Smooth muscle cell (in vitro differentiated cells): Measurements from ENCODE around the gene GNAI1. TPM values are rescaled to one million over a fixed set of nuclear protein-coding genes. Genes with fewer than 3 reads are reported as not detected.
A peak's percentile ranks its signal among the peaks of the same experiment; 100 is the strongest.

Experiments used
- DNase-seq: peaks from one replicate; lab custom pipeline; 2025; ENCODE audit not compliant: unreplicated experiment; lab: John Stamatoyannopoulos, UW
- H2AFZ ChIP-seq: fragments of 200-600 bp; sonication (generic); 2 replicates; pipeline ENCODE4 v1.6.0; 2016; ENCODE audit warnings: antibody characterized with exemption, low read depth, mild to moderate bottlenecking
- H3F3A ChIP-seq: fragments of 200-600 bp; sonication (generic); 2 replicates; pipeline ENCODE4 v1.6.0; 2017; ENCODE audit warnings: antibody characterized with exemption, low read depth
- H3K27ac ChIP-seq: fragments of 200-600 bp; sonication (generic); 2 replicates; pipeline ENCODE4 v1.5.1; 2016; ENCODE audit warnings: low read depth, mild to moderate bottlenecking
- H3K27me3 ChIP-seq: fragments of 200-600 bp; sonication (generic); 2 replicates; pipeline ENCODE4 v1.6.1; 2016; ENCODE audit warnings: low read depth, mild to moderate bottlenecking
- H3K36me3 ChIP-seq: fragments of 200-600 bp; sonication (generic); 2 replicates; pipeline ENCODE4 v1.5.1; 2016; ENCODE audit warnings: low read depth
- H3K4me1 ChIP-seq: fragments of 200-600 bp; sonication (generic); 2 replicates; pipeline ENCODE4 v1.5.1; 2016; ENCODE audit warnings: low read depth
- H3K4me2 ChIP-seq: fragments of 200-600 bp; sonication (generic); 2 replicates; pipeline ENCODE4 v1.6.0; 2016; ENCODE audit warnings: mild to moderate bottlenecking
- H3K4me3 ChIP-seq: fragments of 200-600 bp; sonication (generic); 2 replicates; pipeline ENCODE4 v1.5.1; 2016; ENCODE audit warnings: mild to moderate bottlenecking
- H3K79me2 ChIP-seq: fragments of 200-600 bp; sonication (generic); 2 replicates; pipeline ENCODE4 v1.6.0; 2016; ENCODE audit warnings: low read depth, mild to moderate bottlenecking
- H3K9ac ChIP-seq: fragments of 200-600 bp; sonication (generic); 2 replicates; pipeline ENCODE4 v1.6.0; 2016; ENCODE audit warnings: low read depth
- H3K9me3 ChIP-seq: fragments of 200-600 bp; sonication (generic); replicated peaks from 2 replicates; pipeline ENCODE4 v1.5.1; 2016; ENCODE audit warnings: low read depth
- H4K20me1 ChIP-seq: fragments of 200-600 bp; sonication (generic); 2 replicates; pipeline ENCODE4 v1.6.0; 2016; ENCODE audit warnings: low read depth
- CTCF ChIP-seq: fragments of 200-600 bp; sonication (generic); IDR thresholded peaks from 2 replicates; pipeline ENCODE4 v1.5.1; 2017; ENCODE audit warnings: borderline replicate concordance, mild to moderate bottlenecking, antibody characterized with exemption; ENCODE audit not compliant: insufficient read depth, poor library complexity, severe bottlenecking
- WGBS: methylation state at CpG from one replicate; pipeline ENCODE4 v1.1.7; 2016; ENCODE audit warnings: low lambda C conversion rate; 5-methylcytosine and 5-hydroxymethylcytosine counted together
- polyA plus RNA-seq: library from polyadenylated mRNA; unstranded; fragments of >200 nt; fragmentation: Nextera tagmentation; extraction: Ambion mirVana; gene quantifications from 2 replicates; pipeline ENCODE4 v1.2.1, GENCODE V29; 2016
- total RNA-seq: library from RNA; depleted of rRNA; stranded (reverse); fragments of >200 nt; gene quantifications from 2 replicates; pipeline ENCODE4 v1.2.3, GENCODE V29; 2014

The GNAI1 gene
- total and polyA plus RNA-seq, 2 experiments from 2014 or later: 204 to 223 TPM

GRCh38 chr7:80140388-80140787 is 5.8 kb downstream of the GNAI1 start:
- peak overlapping the region; percentile 14 for H3K27ac ChIP-seq
- H3F3A ChIP-seq: peaks cover 4% of the 10 kb centered on the region
- peaks cover 93% of the 10 kb centered on the region for H4K20me1 ChIP-seq
- no peaks in the 10 kb centered on the region for H3K36me3 ChIP-seq
- no peak for DNase-seq
- WGBS: 85% methylated on average over 4 of the region's 4 CpGs
- H3K79me2 ChIP-seq: peaks cover 100% of the 10 kb centered on the region
- H3K4me1 ChIP-seq: peaks cover 37% of the 10 kb centered on the region
- H2AFZ ChIP-seq: no peak overlapping the region
- H3K4me3 ChIP-seq: no peak overlapping the region
- H3K9me3 ChIP-seq: no peaks in the 10 kb centered on the region
- H3K27me3 ChIP-seq: no peaks in the 10 kb centered on the region
- no peak for TF ChIP-seq CTCF
- peak overlapping the region; percentile 76 for H3K4me2 ChIP-seq
- H3K9ac ChIP-seq: no peak overlapping the region

- Histone ChIP-seq H3K4me2 (peak overlapping the region; percentile 76), H3F3A (peaks cover 9% of the 10 kb centered on the region), H2AFZ (no peak overlapping the region), H3K4me1 (peaks cover 46% of the 10 kb centered on the region), H3K9me3 (no peaks in the 10 kb centered on the region), H3K4me3 (no peak overlapping the region), H3K36me3 (no peaks in the 10 kb centered on the region), H3K79me2 (peaks cover 99% of the 10 kb centered on the region), H4K20me1 (peaks cover 98% of the 10 kb centered on the region), H3K9ac (no peak overlapping the region), H3K27me3 (no peaks in the 10 kb centered on the region), H3K27ac (peak overlapping the region; percentile 86)
- 98% methylated on average over 2 of the region's 2 CpGs for WGBS
- no peak for TF ChIP-seq CTCF
- DNase-seq: no peak
These were observed 6.7 kb downstream of the GNAI1 start for GRCh38 chr7:80141376-80141775.

DNA sequence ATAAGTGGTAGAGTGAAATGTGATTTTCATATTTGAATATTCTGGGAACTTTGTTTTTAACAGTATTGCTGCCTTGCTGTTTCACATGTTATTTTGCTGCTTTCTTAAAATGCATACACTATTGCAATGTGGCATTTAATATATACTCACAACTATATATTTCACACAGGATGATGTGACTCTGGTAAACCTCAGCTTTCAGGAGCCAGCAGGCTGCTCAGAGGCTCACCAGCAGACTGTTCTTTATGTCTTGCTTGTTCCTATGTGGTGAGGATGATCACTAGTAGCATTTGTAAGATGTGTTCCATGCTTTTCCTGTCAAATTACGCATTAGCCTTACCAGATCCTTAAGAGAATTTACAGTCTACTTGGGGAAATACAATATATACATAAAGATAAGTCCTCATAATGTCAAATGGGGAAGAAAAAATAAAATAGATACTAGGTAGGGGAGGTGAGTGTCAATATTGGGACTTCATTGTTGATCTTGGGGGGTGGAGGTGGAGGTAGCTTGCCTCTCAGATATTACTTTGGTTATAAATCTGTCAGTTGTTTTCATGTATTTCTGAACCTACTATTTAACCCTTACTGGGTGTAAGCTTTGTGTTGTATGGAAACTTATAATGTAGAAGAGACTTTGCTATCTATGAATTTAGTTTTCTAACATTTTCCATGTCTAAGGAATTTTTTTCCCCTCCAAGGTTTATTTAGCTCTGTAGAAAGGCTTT is 8.4 kb downstream of the GNAI1 start:
- no peaks in the 10 kb centered on the region for H3K9me3 ChIP-seq
- H4K20me1 ChIP-seq: peaks cover 100% of the 10 kb centered on the region
- no peaks in the 10 kb centered on the region for H3K27me3 ChIP-seq
- H2AFZ ChIP-seq: no peak overlapping the region
- H3K4me1 ChIP-seq: peaks cover 52% of the 10 kb centered on the region
- 25% methylated on average over 1 of the region's 1 CpG for WGBS
- H3K79me2 ChIP-seq: peaks cover 99% of the 10 kb centered on the region
- H3K27ac ChIP-seq: peak overlapping the region; percentile 86
- peaks cover 24% of the 10 kb centered on the region for H3F3A ChIP-seq
- DNase-seq: no peak
- no peak overlapping the region for H3K4me3 ChIP-seq
- H3K4me2 ChIP-seq: peak overlapping the region; percentile 76
- no peaks in the 10 kb centered on the region for H3K36me3 ChIP-seq
- TF ChIP-seq CTCF: no peak
- H3K9ac ChIP-seq: no peak overlapping the region

- Histone ChIP-seq H3K9ac (peak overlapping the region; percentile 40), H3K36me3 (no peaks in the 10 kb centered on the region), H4K20me1 (peaks cover 100% of the 10 kb centered on the region), H3F3A (peaks cover 30% of the 10 kb centered on the region), H3K9me3 (no peaks in the 10 kb centered on the region), H3K4me1 (peaks cover 61% of the 10 kb centered on the region), H3K79me2 (peaks cover 99% of the 10 kb centered on the region), H3K4me3 (peak overlapping the region; percentile 1), H3K27ac (peak overlapping the region; percentile 86), H3K4me2 (peak overlapping the region; percentile 76), H2AFZ (no peak overlapping the region), H3K27me3 (no peaks in the 10 kb centered on the region)
- no peak for DNase-seq
- no peak for TF ChIP-seq CTCF
- 17% methylated on average over 3 of the region's 3 CpGs for WGBS
These were observed 11.3 kb downstream of the GNAI1 start for GRCh38 chr7:80145780-80146422.
